ENCODE data around the gene PRG3. TPM values are rescaled to one million over a fixed set of nuclear protein-coding genes. Genes with fewer than 3 reads are reported as not detected.

The PRG3 gene
- total RNA-seq, 1 donor from 2014 or later, result not detected

GRCh38 chr11:57392763-57393105, 11.8 kb upstream of the PRG3 start:
- H3K36me3 Mint-ChIP-seq (ENCODE audit: insufficient read depth), result no peaks in the 10 kb centered on the region
- no peak for DNase-seq (ENCODE audit: low spot score, unreplicated experiment)
- H3K27ac Mint-ChIP-seq, result no peak overlapping the region
- no peaks in the 10 kb centered on the region for H3K9me3 Mint-ChIP-seq (ENCODE audit: low read depth)
- no peak overlapping the region for H3K4me3 Mint-ChIP-seq (ENCODE audit: low read depth)
- no peak for TF ChIP-seq CTCF (IDR thresholded peaks at IDR 0.05; ENCODE audit: unreplicated experiment)
- peaks cover 40% of the 10 kb centered on the region for H3K27me3 Mint-ChIP-seq
- H3K4me1 Mint-ChIP-seq (ENCODE audit: low read depth), result no peaks in the 10 kb centered on the region

GRCh38 chr11:57392066-57392762, 11.3 kb upstream of the PRG3 start:
- Mint-ChIP-seq H3K9me3 (ENCODE audit: low read depth) (no peaks in the 10 kb centered on the region), H3K36me3 (ENCODE audit: insufficient read depth) (no peaks in the 10 kb centered on the region), H3K27ac (no peak overlapping the region), H3K4me3 (ENCODE audit: low read depth) (no peak overlapping the region), H3K27me3 (peaks cover 40% of the 10 kb centered on the region), H3K4me1 (ENCODE audit: low read depth) (no peaks in the 10 kb centered on the region)
- TF ChIP-seq CTCF (IDR thresholded peaks at IDR 0.05; ENCODE audit: unreplicated experiment), result no peak
- no peak for DNase-seq (ENCODE audit: low spot score, unreplicated experiment)

- no peaks in the 10 kb centered on the region for H3K9me3 Mint-ChIP-seq (ENCODE audit: low read depth)
- no peak overlapping the region for H3K4me3 Mint-ChIP-seq (ENCODE audit: low read depth)
- no peaks in the 10 kb centered on the region for H3K4me1 Mint-ChIP-seq (ENCODE audit: low read depth)
- no peak overlapping the region for H3K27ac Mint-ChIP-seq
- peaks cover 45% of the 10 kb centered on the region for H3K27me3 Mint-ChIP-seq
- DNase-seq (ENCODE audit: low spot score, unreplicated experiment), result no peak
- H3K36me3 Mint-ChIP-seq (ENCODE audit: insufficient read depth), result no peaks in the 10 kb centered on the region
- TF ChIP-seq CTCF (IDR thresholded peaks at IDR 0.05; ENCODE audit: unreplicated experiment), result no peak
Observed at GRCh38 chr11:57391539-57391938, 10.6 kb upstream of the PRG3 start.

GRCh38 chr11:57391111-57391510, 10.2 kb upstream of the PRG3 start:
- TF ChIP-seq CTCF (IDR thresholded peaks at IDR 0.05; ENCODE audit: unreplicated experiment), result no peak
- H3K36me3 Mint-ChIP-seq (ENCODE audit: insufficient read depth), result no peaks in the 10 kb centered on the region
- no peaks in the 10 kb centered on the region for H3K9me3 Mint-ChIP-seq (ENCODE audit: low read depth)
- H3K27ac Mint-ChIP-seq, result no peak overlapping the region
- peaks cover 49% of the 10 kb centered on the region for H3K27me3 Mint-ChIP-seq
- H3K4me1 Mint-ChIP-seq (ENCODE audit: low read depth), result no peaks in the 10 kb centered on the region
- no peak overlapping the region for H3K4me3 Mint-ChIP-seq (ENCODE audit: low read depth)
- DNase-seq (ENCODE audit: low spot score, unreplicated experiment), result no peak

- TF ChIP-seq CTCF (IDR thresholded peaks at IDR 0.05; ENCODE audit: unreplicated experiment), result no peak
- DNase-seq (ENCODE audit: low spot score, unreplicated experiment), result no peak
- peaks cover 54% of the 10 kb centered on the region for H3K27me3 Mint-ChIP-seq
- H3K27ac Mint-ChIP-seq, result no peak within 1 kb of the TSS
- H3K4me1 Mint-ChIP-seq (ENCODE audit: low read depth), result no peaks in the 10 kb centered on the region
- H3K9me3 Mint-ChIP-seq (ENCODE audit: low read depth), result no peaks in the 10 kb centered on the region
- no peak within 1 kb of the TSS for H3K4me3 Mint-ChIP-seq (ENCODE audit: low read depth)
- H3K36me3 Mint-ChIP-seq (ENCODE audit: insufficient read depth), result no peaks in the 10 kb centered on the region
Observed at GRCh38 chr11:57390535-57390934, 9.6 kb upstream of the PRG3 start, which contains the start of gene PRG2. Gene PRG2, minus strand, starts transcription at chr11:57390650. Its CDS starts 706 bp downstream, at chr11:57389944.
